ENCODE measurements around the gene MYH9.

DNA sequence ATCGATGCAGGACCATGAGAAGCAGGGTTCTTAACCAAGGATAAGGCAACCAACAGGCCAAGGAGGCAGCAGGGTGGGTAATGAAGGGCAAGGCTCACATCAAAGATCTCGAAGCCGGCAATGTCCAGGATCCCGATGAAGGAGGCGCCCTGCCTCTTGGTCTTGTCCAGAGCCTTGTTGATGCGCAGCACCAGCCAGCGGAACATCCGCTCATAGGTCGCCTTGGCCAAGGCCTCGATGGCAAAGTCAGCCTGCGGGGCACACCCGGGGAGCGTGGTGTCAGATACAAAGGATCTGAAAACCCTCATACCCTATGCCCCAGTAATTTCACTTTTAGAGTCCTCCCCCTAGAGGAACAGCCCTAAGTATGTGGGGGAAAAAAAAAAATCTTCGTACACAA, 71.3 kb downstream of the MYH9 start:
- TF ChIP-seq CTCF (IDR thresholded peaks at IDR 0.05) (no peak), POLR2AphosphoS5 (IDR thresholded peaks at IDR 0.05) (no peak)
